ENCODE results near the gene ELOVL5. TPM values are rescaled to one million over a fixed set of nuclear protein-coding genes. Genes with fewer than 3 reads are reported as not detected.

Gene ELOVL5
- total RNA-seq, 1 experiment from 2014 or later = 121 TPM

GRCh38 chr6:53264915-53265607 lies 83.7 kb downstream of the ELOVL5 start:
- Histone ChIP-seq H3K56ac (ENCODE audit: insufficient read length, low read depth, low read length) (no peak overlapping the region), H3K4me1 (ENCODE audit: insufficient read depth, low read length) (no peaks in the 10 kb centered on the region), H2BK12ac (ENCODE audit: insufficient read length, low read depth, low read length) (no peak overlapping the region), H2BK120ac (ENCODE audit: low read depth, low read length, poor library complexity, severe bottlenecking) (no peak overlapping the region), H2AFZ (ENCODE audit: low read length) (no peak overlapping the region), H4K8ac (replicated peaks; ENCODE audit: insufficient read length, low read depth, low read length) (no peak overlapping the region), H4K20me1 (ENCODE audit: control insufficient read depth, insufficient read depth, insufficient read length) (no peaks in the 10 kb centered on the region), H2BK20ac (ENCODE audit: low read depth, low read length, poor library complexity, severe bottlenecking) (no peak overlapping the region), H3K4ac (ENCODE audit: low read depth, low read length) (no peak overlapping the region), H4K91ac (ENCODE audit: insufficient read length, low read depth, low read length) (no peak overlapping the region), H3K79me2 (ENCODE audit: insufficient read depth, low read length) (no peaks in the 10 kb centered on the region), H3K4me2 (ENCODE audit: insufficient read depth, insufficient read length, low read length) (no peak overlapping the region), H2AK5ac (ENCODE audit: insufficient read length, low read length) (no peak overlapping the region), H3K27ac (ENCODE audit: insufficient read length, low read depth, low read length) (no peak overlapping the region), H3K14ac (ENCODE audit: insufficient read depth, low read length) (no peak overlapping the region), H3T11ph (ENCODE audit: low read length) (no peak overlapping the region), H3K23me2 (ENCODE audit: insufficient read length, low read depth, low read length, poor library complexity, severe bottlenecking) (no peaks in the 10 kb centered on the region), H4K5ac (ENCODE audit: insufficient read length, low read depth, low read length) (no peak overlapping the region), H2BK5ac (ENCODE audit: insufficient read length, low read length) (no peak overlapping the region), H2BK15ac (ENCODE audit: low read depth, low read length) (no peak overlapping the region), H3K79me1 (ENCODE audit: insufficient read depth, low read depth, low read length, poor library complexity, severe bottlenecking) (no peaks in the 10 kb centered on the region), H3K27me3 (ENCODE audit: insufficient read depth, low read length) (no peaks in the 10 kb centered on the region), H3K23ac (ENCODE audit: insufficient read length, low read depth, low read length) (no peak overlapping the region), H3K9ac (ENCODE audit: extremely low read depth, insufficient read length, low read length) (no peak overlapping the region), H3K9me3 (ENCODE audit: control insufficient read depth, low read depth, low read length) (no peaks in the 10 kb centered on the region), H3K18ac (ENCODE audit: insufficient read length, low read depth, low read length) (no peak overlapping the region)
- DNase-seq = no peak
- no CpG with 5 or more reads among the region's 5 CpGs for WGBS (ENCODE audit: extremely low coverage, insufficient read length, low lambda C conversion rate)
- Mint-ChIP-seq H3K27me3 (ENCODE audit: low read depth) (no peaks in the 10 kb centered on the region), H3K4me1 (no peaks in the 10 kb centered on the region), H3K4me3 (no peak overlapping the region), H3K27ac (no peak overlapping the region; a peak in 1 of 7 replicates), H3K36me3 (ENCODE audit: insufficient read depth in 1 of 3, low read depth in 3 of 3) (peaks cover 50 to 70% (median 69%) of the 10 kb centered on the region in 3 experiments), H3K9me3 (no peaks in the 10 kb centered on the region)
- no peak for TF ChIP-seq CTCF (conservative IDR thresholded peaks at IDR 0.05)

Data from H9 (cell line).